SK-N-SH (cell line): ENCODE measurements around the gene SLC9A2. TPM values are rescaled to one million over a fixed set of nuclear protein-coding genes. Genes with fewer than 3 reads are reported as not detected.

Experiments used
- CTCF ChIA-PET: fragments of 300-600, 350-600 bp; formaldehyde crosslinking; extraction: SDS; loops from one replicate; lab custom pipeline; 2021; lab: Yijun Ruan, JAX
- POLR2A ChIA-PET: fragments of 350-600 bp; sonication (Branson Sonifier 250); formaldehyde crosslinking; extraction: SDS; loops from one replicate; lab custom pipeline; 2020; ENCODE audit warnings: antibody characterized with exemption, inconsistent platforms; lab: Yijun Ruan, JAX
- DNase-seq: peaks from one replicate; pipeline ENCODE4 v3.0.0; 2012
- H2AFZ ChIP-seq: fragments of 200-600 bp; sonication (generic); 2 replicates; pipeline ENCODE4 v1.8.1; 2016; ENCODE audit warnings: antibody characterized with exemption, mild to moderate bottlenecking, low read depth
- H3F3A ChIP-seq: fragments of 200-600 bp; sonication (generic); replicated peaks from 2 replicates; pipeline ENCODE3; 2016; ENCODE audit warnings: antibody characterized with exemption, mild to moderate bottlenecking; ENCODE audit not compliant: insufficient read depth
- H3K27ac ChIP-seq, 2 experiments: fragments of 200-500 bp in 1 of 2; fragments of 200-600 bp in 1 of 2; sonication (Bioruptor generic) in 1 of 2; sonication (generic), shearing (Covaris generic) in 1 of 2; 2 replicates each; pipeline versions ENCODE4 v1.5.1 to v1.6.1; 2014 to 2016; ENCODE audit warnings: low read depth in 2 of 2, inconsistent platforms in 1 of 2, low read length in 1 of 2, mild to moderate bottlenecking in 1 of 2, mixed read lengths in 1 of 2
- H3K27me3 ChIP-seq: fragments of 200-600 bp; sonication (generic), shearing (Covaris generic); 2 replicates; pipeline ENCODE4 v1.6.1; 2016; ENCODE audit warnings: mixed run types; ENCODE audit not compliant: insufficient read depth
- H3K36me3 ChIP-seq, 2 experiments: fragments of 200-500 bp in 1 of 2; fragments of 200-600 bp in 1 of 2; sonication (Bioruptor generic) in 1 of 2; sonication (generic) in 1 of 2; replicated peaks in 1 of 2; 2 replicates each; pipeline versions ENCODE3 to v1.5.1; 2014 to 2016; ENCODE audit warnings: low read length in 1 of 2, mild to moderate bottlenecking in 1 of 2; ENCODE audit not compliant: insufficient read depth in 2 of 2, control insufficient read depth in 1 of 2
- H3K4me1 ChIP-seq, 2 experiments: fragments of 200-500 bp in 1 of 2; fragments of 200-600 bp in 1 of 2; sonication (Bioruptor generic) in 1 of 2; sonication (generic), shearing (Covaris generic) in 1 of 2; 2 replicates each; pipeline versions ENCODE4 v1.5.1 to v1.6.1; 2014 to 2016; ENCODE audit warnings: low read depth in 1 of 2, low read length in 1 of 2, mixed run types in 1 of 2; ENCODE audit not compliant: insufficient read depth in 2 of 2, control insufficient read depth in 1 of 2
- H3K4me2 ChIP-seq: fragments of 200-600 bp; sonication (generic), shearing (Covaris generic); 2 replicates; pipeline ENCODE4 v1.6.1; 2017; ENCODE audit warnings: mixed run types
- H3K4me3 ChIP-seq, 2 experiments: fragments of 200-500 bp in 1 of 2; fragments of 200-600 bp in 1 of 2; sonication (Bioruptor generic) in 1 of 2; sonication (generic), shearing (Covaris generic) in 1 of 2; 2 replicates each; pipeline versions ENCODE4 v1.5.1 to v1.8.1; 2014 to 2016; ENCODE audit warnings: low read depth in 2 of 2, inconsistent platforms in 1 of 2, low read length in 1 of 2, mild to moderate bottlenecking in 1 of 2, mixed read lengths in 1 of 2, moderate library complexity in 1 of 2
- H3K79me2 ChIP-seq: fragments of 200-600 bp; sonication (generic); 2 replicates; pipeline ENCODE4 v1.8.1; 2017; ENCODE audit warnings: mild to moderate bottlenecking; ENCODE audit not compliant: insufficient read depth
- H3K9ac ChIP-seq: fragments of 200-600 bp; sonication (generic); 2 replicates; pipeline ENCODE4 v1.6.1; 2017; ENCODE audit warnings: mixed run types
- H3K9me2 ChIP-seq: fragments of 200-600 bp; sonication (generic); 2 replicates; pipeline ENCODE4 v1.6.1; 2017; ENCODE audit warnings: mixed run types
- H3K9me3 ChIP-seq: fragments of 200-600 bp; sonication (generic); 2 replicates; pipeline ENCODE4 v1.6.1; 2017; ENCODE audit warnings: mixed run types, mild to moderate bottlenecking, moderate library complexity
- H4K20me1 ChIP-seq: fragments of 200-600 bp; sonication (generic); 2 replicates; pipeline ENCODE4 v1.6.1; 2017; ENCODE audit warnings: mild to moderate bottlenecking, mixed run types; ENCODE audit not compliant: insufficient read depth
- CHD2 ChIP-seq: fragments of 150-350 bp; IDR thresholded peaks from 2 replicates; pipeline ENCODE4 v1.6.1; 2018; ENCODE audit warnings: low read length; ENCODE audit not compliant: partially characterized antibody
- ELF1 ChIP-seq: IDR thresholded peaks from 2 replicates; pipeline ENCODE4 v1.4.0; 2012
- EP300 ChIP-seq, 2 experiments: IDR thresholded peaks; 2 replicates each; pipeline versions ENCODE4 v1.4.0 to v1.6.1; 2012; ENCODE audit warnings: borderline replicate concordance in 1 of 2, low read depth in 1 of 2, low read length in 1 of 2
- EZH2phosphoT487 ChIP-seq: fragments of 200-600 bp; sonication (generic); IDR thresholded peaks from 2 replicates; pipeline ENCODE4 v1.6.1; 2017; ENCODE audit warnings: low read depth, mixed run types, mild to moderate bottlenecking, antibody characterized with exemption, moderate library complexity, borderline replicate concordance
- FOSL2 ChIP-seq: IDR thresholded peaks from 2 replicates; pipeline ENCODE4 v1.4.0; 2012; ENCODE audit warnings: low read depth, mild to moderate bottlenecking, moderate library complexity, borderline replicate concordance
- FOXJ3 ChIP-seq: sonication (generic); formaldehyde crosslinking; IDR thresholded peaks from 2 replicates; pipeline ENCODE4 v1.5.1; 2020; ENCODE audit warnings: mild to moderate bottlenecking, missing genetic modification reagents
- GATA2 ChIP-seq: sonication (generic); formaldehyde crosslinking; IDR thresholded peaks from 2 replicates; pipeline ENCODE4 v1.5.0; 2020; ENCODE audit warnings: mild to moderate bottlenecking, missing genetic modification reagents
- MXI1 ChIP-seq: IDR thresholded peaks from 2 replicates; pipeline ENCODE4 v1.6.1; 2012; ENCODE audit warnings: mild to moderate bottlenecking, low read depth, low read length, improper control_type of control experiment
- POLR2AphosphoS5 ChIP-seq: IDR thresholded peaks from 2 replicates; pipeline ENCODE4 v1.6.1; 2012; ENCODE audit warnings: low read depth, low read length
- RAD21 ChIP-seq: IDR thresholded peaks from 2 replicates; pipeline ENCODE4 v1.6.1; 2012; ENCODE audit warnings: mild to moderate bottlenecking, low read length
- RXRA ChIP-seq: IDR thresholded peaks from 2 replicates; pipeline ENCODE4 v1.4.0; 2012; ENCODE audit warnings: low read depth, mild to moderate bottlenecking, borderline replicate concordance
- SIN3A ChIP-seq: IDR thresholded peaks from 2 replicates; pipeline ENCODE4 v1.6.1; 2012; ENCODE audit warnings: low read depth, mild to moderate bottlenecking, low read length, moderate library complexity, borderline replicate concordance
- SMC3 ChIP-seq: IDR thresholded peaks from 2 replicates; pipeline ENCODE4 v1.6.1; 2012; ENCODE audit warnings: low read depth, low read length, improper control_type of control experiment
- TEAD4 ChIP-seq: IDR thresholded peaks from 2 replicates; pipeline ENCODE4 v1.4.0; 2012; ENCODE audit warnings: mild to moderate bottlenecking, borderline replicate concordance; ENCODE audit not compliant: insufficient read depth
- ZBTB33 ChIP-seq: IDR thresholded peaks from 2 replicates; pipeline ENCODE4 v1.4.0; 2012; ENCODE audit warnings: low read depth, borderline replicate concordance
- WGBS: methylation state at CpG from one replicate; pipeline ENCODE4 v1.1.6; 2017; ENCODE audit warnings: low lambda C conversion rate; 5-methylcytosine and 5-hydroxymethylcytosine counted together
- polyA plus RNA-seq, 3 experiments: library from polyadenylated mRNA; depleted of rRNA; stranded (reverse); fragments of >200 nt; gene quantifications; 2 replicates each; pipeline ENCODE4 v1.2.3, GENCODE V29; 2012
- TF ChIP-seq, protein P1 (sequence below): fragments of 150-350 bp; IDR thresholded peaks from 2 replicates; pipeline ENCODE4 v1.6.1; 2017; ENCODE audit warnings: antibody characterized with exemption, low read length, low read depth, borderline replicate concordance
- TF ChIP-seq, protein P2 (sequence below): IDR thresholded peaks from 2 replicates; pipeline ENCODE4 v1.6.1; 2012; ENCODE audit warnings: mild to moderate bottlenecking, low read depth, low read length, moderate library complexity
- TF ChIP-seq, protein P3 (sequence below): fragments of 200-600 bp; sonication (generic); IDR thresholded peaks from 2 replicates; pipeline ENCODE4 v1.6.1; 2017; ENCODE audit warnings: antibody characterized with exemption, mild to moderate bottlenecking, moderate library complexity

The SLC9A2 gene
- polyA plus RNA-seq, 1 of the 3 experiments (the other 2 are of a cell fraction), result not detected

DNA sequence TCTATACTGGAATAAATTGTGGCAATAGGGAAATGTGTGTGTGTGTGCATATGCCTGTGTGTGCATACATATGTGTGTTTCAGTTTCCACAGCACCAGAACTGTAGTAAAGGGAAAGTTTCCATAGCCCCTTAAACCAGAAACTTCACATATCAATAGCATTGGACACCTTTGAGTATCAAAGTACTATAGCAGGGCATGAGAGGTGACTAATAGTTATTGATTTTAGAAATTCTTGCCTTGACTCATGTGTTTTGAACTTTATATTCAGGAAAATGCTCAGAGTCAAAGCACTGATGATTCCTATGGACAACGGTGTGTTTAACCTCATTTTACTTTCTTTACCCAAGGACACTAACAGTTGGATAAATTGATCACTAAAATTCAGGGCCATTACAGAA lies 50.0 kb downstream of the SLC9A2 start:
- Histone ChIP-seq H3K27ac (no peak overlapping the region), H3K9me2 (no peaks in the 10 kb centered on the region), H3K79me2 (no peaks in the 10 kb centered on the region), H3K9me3 (no peaks in the 10 kb centered on the region), H3F3A (no peaks in the 10 kb centered on the region), H3K4me3 (no peak overlapping the region), H4K20me1 (no peaks in the 10 kb centered on the region), H3K36me3 (no peaks in the 10 kb centered on the region), H3K4me1 (no peaks in the 10 kb centered on the region), H2AFZ (no peak overlapping the region), H3K9ac (no peak overlapping the region), H3K4me2 (no peak overlapping the region), H3K27me3 (no peaks in the 10 kb centered on the region; the same call in 1 of the 2 replicates)
- ChIA-PET POLR2A (no interaction called here), CTCF (no interaction called here)
- WGBS, result 15% methylated on average over 1 of the region's 1 CpG
- no peak for DNase-seq
- TF ChIP-seq CHD2 (no peak), GATA2 (CRISPR knock-in tag) (no peak), FOSL2 (no peak), ELF1 (no peak), MXI1 (no peak), EZH2phosphoT487 (no peak), FOXJ3 (CRISPR knock-in tag) (no peak), RXRA (no peak), TEAD4 (no peak), EP300 (IDR thresholded peaks at IDR 0.05; ENCODE audit: borderline replicate concordance in 1 of 2, low read depth in 1 of 2, low read length in 1 of 2) (no peak), SMC3 (no peak), ZBTB33 (no peak), SIN3A (no peak), POLR2AphosphoS5 (no peak), RAD21 (no peak)
- TF ChIP-seq, protein P1, sequence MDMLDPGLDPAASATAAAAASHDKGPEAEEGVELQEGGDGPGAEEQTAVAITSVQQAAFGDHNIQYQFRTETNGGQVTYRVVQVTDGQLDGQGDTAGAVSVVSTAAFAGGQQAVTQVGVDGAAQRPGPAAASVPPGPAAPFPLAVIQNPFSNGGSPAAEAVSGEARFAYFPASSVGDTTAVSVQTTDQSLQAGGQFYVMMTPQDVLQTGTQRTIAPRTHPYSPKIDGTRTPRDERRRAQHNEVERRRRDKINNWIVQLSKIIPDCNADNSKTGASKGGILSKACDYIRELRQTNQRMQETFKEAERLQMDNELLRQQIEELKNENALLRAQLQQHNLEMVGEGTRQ, result no peak
- TF ChIP-seq, protein P2, sequence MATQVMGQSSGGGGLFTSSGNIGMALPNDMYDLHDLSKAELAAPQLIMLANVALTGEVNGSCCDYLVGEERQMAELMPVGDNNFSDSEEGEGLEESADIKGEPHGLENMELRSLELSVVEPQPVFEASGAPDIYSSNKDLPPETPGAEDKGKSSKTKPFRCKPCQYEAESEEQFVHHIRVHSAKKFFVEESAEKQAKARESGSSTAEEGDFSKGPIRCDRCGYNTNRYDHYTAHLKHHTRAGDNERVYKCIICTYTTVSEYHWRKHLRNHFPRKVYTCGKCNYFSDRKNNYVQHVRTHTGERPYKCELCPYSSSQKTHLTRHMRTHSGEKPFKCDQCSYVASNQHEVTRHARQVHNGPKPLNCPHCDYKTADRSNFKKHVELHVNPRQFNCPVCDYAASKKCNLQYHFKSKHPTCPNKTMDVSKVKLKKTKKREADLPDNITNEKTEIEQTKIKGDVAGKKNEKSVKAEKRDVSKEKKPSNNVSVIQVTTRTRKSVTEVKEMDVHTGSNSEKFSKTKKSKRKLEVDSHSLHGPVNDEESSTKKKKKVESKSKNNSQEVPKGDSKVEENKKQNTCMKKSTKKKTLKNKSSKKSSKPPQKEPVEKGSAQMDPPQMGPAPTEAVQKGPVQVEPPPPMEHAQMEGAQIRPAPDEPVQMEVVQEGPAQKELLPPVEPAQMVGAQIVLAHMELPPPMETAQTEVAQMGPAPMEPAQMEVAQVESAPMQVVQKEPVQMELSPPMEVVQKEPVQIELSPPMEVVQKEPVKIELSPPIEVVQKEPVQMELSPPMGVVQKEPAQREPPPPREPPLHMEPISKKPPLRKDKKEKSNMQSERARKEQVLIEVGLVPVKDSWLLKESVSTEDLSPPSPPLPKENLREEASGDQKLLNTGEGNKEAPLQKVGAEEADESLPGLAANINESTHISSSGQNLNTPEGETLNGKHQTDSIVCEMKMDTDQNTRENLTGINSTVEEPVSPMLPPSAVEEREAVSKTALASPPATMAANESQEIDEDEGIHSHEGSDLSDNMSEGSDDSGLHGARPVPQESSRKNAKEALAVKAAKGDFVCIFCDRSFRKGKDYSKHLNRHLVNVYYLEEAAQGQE, result no peak
- TF ChIP-seq, protein P3, sequence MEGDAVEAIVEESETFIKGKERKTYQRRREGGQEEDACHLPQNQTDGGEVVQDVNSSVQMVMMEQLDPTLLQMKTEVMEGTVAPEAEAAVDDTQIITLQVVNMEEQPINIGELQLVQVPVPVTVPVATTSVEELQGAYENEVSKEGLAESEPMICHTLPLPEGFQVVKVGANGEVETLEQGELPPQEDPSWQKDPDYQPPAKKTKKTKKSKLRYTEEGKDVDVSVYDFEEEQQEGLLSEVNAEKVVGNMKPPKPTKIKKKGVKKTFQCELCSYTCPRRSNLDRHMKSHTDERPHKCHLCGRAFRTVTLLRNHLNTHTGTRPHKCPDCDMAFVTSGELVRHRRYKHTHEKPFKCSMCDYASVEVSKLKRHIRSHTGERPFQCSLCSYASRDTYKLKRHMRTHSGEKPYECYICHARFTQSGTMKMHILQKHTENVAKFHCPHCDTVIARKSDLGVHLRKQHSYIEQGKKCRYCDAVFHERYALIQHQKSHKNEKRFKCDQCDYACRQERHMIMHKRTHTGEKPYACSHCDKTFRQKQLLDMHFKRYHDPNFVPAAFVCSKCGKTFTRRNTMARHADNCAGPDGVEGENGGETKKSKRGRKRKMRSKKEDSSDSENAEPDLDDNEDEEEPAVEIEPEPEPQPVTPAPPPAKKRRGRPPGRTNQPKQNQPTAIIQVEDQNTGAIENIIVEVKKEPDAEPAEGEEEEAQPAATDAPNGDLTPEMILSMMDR, result no peak
